ENCODE measurements around the gene MAPKBP1.

DNA sequence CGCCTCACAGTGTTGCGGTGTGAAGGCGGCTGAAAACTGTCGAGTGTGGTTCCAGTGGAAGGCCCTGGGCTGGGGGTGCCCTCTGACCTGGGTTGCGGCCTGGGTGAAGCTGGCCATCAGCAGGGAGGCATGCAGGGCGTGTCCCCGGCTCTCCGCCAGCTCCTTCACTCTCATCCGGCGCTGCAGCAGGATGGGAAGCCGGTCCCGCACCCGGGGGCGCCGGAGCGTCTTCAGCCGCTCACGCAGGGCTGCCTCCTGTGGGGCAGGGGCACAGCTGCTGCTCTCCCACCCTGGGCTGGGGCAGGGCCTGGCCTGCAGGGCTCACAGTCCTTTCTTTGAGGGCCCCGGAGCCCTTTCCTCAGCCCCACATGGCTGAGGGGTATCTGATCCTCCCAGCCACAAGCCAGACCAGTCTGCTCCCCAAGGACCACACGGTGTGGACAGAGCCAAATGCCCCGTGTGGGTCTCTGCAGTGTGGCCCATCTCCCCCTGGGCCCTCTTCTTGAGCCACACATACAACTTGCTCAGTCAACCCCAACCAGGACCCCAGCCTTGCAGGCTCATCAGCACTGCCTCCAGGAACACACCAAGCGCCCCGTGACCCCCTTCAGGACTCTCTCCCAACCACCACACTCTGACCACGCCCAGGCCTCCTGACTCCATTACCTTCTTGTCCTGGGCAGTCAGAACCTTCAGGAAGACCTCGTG, 92.7 kb downstream of the MAPKBP1 start:
- TF ChIP-seq, protein P1, sequence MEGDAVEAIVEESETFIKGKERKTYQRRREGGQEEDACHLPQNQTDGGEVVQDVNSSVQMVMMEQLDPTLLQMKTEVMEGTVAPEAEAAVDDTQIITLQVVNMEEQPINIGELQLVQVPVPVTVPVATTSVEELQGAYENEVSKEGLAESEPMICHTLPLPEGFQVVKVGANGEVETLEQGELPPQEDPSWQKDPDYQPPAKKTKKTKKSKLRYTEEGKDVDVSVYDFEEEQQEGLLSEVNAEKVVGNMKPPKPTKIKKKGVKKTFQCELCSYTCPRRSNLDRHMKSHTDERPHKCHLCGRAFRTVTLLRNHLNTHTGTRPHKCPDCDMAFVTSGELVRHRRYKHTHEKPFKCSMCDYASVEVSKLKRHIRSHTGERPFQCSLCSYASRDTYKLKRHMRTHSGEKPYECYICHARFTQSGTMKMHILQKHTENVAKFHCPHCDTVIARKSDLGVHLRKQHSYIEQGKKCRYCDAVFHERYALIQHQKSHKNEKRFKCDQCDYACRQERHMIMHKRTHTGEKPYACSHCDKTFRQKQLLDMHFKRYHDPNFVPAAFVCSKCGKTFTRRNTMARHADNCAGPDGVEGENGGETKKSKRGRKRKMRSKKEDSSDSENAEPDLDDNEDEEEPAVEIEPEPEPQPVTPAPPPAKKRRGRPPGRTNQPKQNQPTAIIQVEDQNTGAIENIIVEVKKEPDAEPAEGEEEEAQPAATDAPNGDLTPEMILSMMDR (IDR thresholded peaks at IDR 0.05), result no peak
- TF ChIP-seq POLR2A (IDR thresholded peaks at IDR 0.05), result no peak
